Osteoblast (primary cell): ENCODE results near the gene SLC2A11. TPM values are rescaled to one million over a fixed set of nuclear protein-coding genes. Genes with fewer than 3 reads are reported as not detected.
A peak's percentile ranks its signal among the peaks of the same experiment; 100 is the strongest.

Experiments used
- DNase-seq: peaks from one replicate; pipeline ENCODE4 v3.0.0; 2011; ENCODE audit warnings: low spot score, mixed read lengths; ENCODE audit not compliant: insufficient read length; ENCODE audit errors: missing footprints
- H2AFZ ChIP-seq: 2 replicates; pipeline ENCODE4 v1.6.0; 2011; ENCODE audit warnings: mild to moderate bottlenecking, low read length
- H3K27ac ChIP-seq: 2 replicates; pipeline ENCODE4 v1.5.1; 2011; ENCODE audit warnings: mild to moderate bottlenecking, low read depth, low read length, moderate library complexity
- H3K27me3 ChIP-seq: 2 replicates; pipeline ENCODE4 v1.6.0; 2012; ENCODE audit warnings: mild to moderate bottlenecking, control low read depth, inconsistent platforms, low read length, moderate library complexity; ENCODE audit not compliant: insufficient read depth
- H3K36me3 ChIP-seq: 2 replicates; pipeline ENCODE4 v1.5.1; 2011; ENCODE audit warnings: mild to moderate bottlenecking, low read length, control low read depth, moderate library complexity; ENCODE audit not compliant: insufficient read depth
- H3K4me1 ChIP-seq: 2 replicates; pipeline ENCODE4 v1.5.1; 2011; ENCODE audit warnings: mild to moderate bottlenecking, low read length, control low read depth, moderate library complexity; ENCODE audit not compliant: insufficient read depth
- H3K4me2 ChIP-seq: 2 replicates; pipeline ENCODE4 v1.6.0; 2011; ENCODE audit warnings: mild to moderate bottlenecking, low read length; ENCODE audit not compliant: insufficient read depth
- H3K4me3 ChIP-seq: fragments of 200-600 bp; sonication (generic); 3 replicates; pipeline ENCODE4 v1.5.1; 2012; ENCODE audit warnings: mild to moderate bottlenecking, low read length, inconsistent platforms; ENCODE audit not compliant: insufficient read depth
- H3K79me2 ChIP-seq: 2 replicates; pipeline ENCODE4 v1.6.0; 2012; ENCODE audit warnings: mild to moderate bottlenecking, low read length, control low read depth, inconsistent platforms; ENCODE audit not compliant: insufficient read depth
- H3K9me3 ChIP-seq: 2 replicates; pipeline ENCODE4 v1.5.1; 2011; ENCODE audit warnings: low read depth, low read length, control low read depth
- H4K20me1 ChIP-seq: 2 replicates; pipeline ENCODE4 v1.6.0; 2012; ENCODE audit warnings: mild to moderate bottlenecking, low read length, control low read depth; ENCODE audit not compliant: insufficient read depth
- total RNA-seq: library from RNA; depleted of rRNA; stranded (reverse); fragments of >200 nt; gene quantifications from 2 replicates; pipeline ENCODE4 v1.2.3, GENCODE V29; 2012
- TF ChIP-seq, protein P1 (sequence below): IDR thresholded peaks from 2 replicates; pipeline ENCODE4 v1.5.1; 2011; ENCODE audit warnings: mild to moderate bottlenecking, low read depth, low read length, moderate library complexity; ENCODE audit errors: extremely low read depth

SLC2A11 gene
- total RNA-seq, 1 donor, result 14.1 TPM

GRCh38 chr22:23909296-23909898 is 51.7 kb downstream of the SLC2A11 start:
- H3K4me3 ChIP-seq, result peak overlapping the region; percentile 35
- H3K27ac ChIP-seq, result no peak overlapping the region
- DNase-seq, result no peak
- H3K4me1 ChIP-seq, result peaks cover 6% of the 10 kb centered on the region
- no peaks in the 10 kb centered on the region for H3K36me3 ChIP-seq
- peak overlapping the region; percentile 84 for H2AFZ ChIP-seq
- no peaks in the 10 kb centered on the region for H3K9me3 ChIP-seq
- no peaks in the 10 kb centered on the region for H3K79me2 ChIP-seq
- H3K4me2 ChIP-seq, result peak overlapping the region; percentile 60
- H3K27me3 ChIP-seq, result no peaks in the 10 kb centered on the region
- no peaks in the 10 kb centered on the region for H4K20me1 ChIP-seq
- TF ChIP-seq, protein P1, sequence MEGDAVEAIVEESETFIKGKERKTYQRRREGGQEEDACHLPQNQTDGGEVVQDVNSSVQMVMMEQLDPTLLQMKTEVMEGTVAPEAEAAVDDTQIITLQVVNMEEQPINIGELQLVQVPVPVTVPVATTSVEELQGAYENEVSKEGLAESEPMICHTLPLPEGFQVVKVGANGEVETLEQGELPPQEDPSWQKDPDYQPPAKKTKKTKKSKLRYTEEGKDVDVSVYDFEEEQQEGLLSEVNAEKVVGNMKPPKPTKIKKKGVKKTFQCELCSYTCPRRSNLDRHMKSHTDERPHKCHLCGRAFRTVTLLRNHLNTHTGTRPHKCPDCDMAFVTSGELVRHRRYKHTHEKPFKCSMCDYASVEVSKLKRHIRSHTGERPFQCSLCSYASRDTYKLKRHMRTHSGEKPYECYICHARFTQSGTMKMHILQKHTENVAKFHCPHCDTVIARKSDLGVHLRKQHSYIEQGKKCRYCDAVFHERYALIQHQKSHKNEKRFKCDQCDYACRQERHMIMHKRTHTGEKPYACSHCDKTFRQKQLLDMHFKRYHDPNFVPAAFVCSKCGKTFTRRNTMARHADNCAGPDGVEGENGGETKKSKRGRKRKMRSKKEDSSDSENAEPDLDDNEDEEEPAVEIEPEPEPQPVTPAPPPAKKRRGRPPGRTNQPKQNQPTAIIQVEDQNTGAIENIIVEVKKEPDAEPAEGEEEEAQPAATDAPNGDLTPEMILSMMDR, result no peak

DNA sequence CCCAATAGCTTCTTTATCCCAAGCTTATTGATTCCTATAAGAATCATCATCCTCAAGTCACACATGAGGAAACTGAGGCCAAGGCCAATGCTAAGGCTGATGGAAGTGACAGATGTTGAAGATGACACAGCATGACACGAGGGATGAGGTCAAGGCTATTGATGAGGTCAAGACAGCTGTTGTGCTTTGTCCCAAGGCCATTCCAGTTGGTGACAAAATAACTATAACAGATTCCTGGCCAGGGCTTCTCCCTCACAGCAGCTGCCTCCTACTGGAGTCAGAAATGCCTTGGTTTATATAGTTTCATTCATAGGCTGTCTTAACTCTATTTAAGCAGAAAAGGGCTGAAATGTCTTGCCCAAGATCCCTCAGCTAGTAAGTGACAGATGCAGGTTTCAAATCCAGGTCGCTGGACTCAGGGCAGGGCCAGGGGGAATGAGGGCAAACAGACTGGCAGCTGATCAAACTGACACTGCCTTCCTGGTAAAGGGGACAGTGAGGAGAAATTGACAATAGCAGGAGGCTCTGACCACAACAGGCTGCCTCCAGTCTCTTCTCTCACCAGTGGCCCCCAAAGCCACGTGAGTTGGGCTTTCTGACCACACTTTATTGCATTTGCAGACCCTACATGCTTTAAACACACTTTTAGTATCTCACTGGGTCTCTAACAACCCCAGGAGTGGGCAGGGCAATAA is 53.0 kb downstream of the SLC2A11 start:
- H3K36me3 ChIP-seq, result no peaks in the 10 kb centered on the region
- H3K27me3 ChIP-seq, result no peaks in the 10 kb centered on the region
- no peaks in the 10 kb centered on the region for H4K20me1 ChIP-seq
- no peaks in the 10 kb centered on the region for H3K9me3 ChIP-seq
- H2AFZ ChIP-seq, result no peak overlapping the region
- H3K79me2 ChIP-seq, result no peaks in the 10 kb centered on the region
- DNase-seq, result no peak
- H3K4me1 ChIP-seq, result peaks cover 6% of the 10 kb centered on the region
- TF ChIP-seq, protein P1, result no peak
- no peak overlapping the region for H3K4me3 ChIP-seq
- no peak overlapping the region for H3K4me2 ChIP-seq
- no peak overlapping the region for H3K27ac ChIP-seq

GRCh38 chr22:23911318-23911980 is 53.8 kb downstream of the SLC2A11 start:
- Histone ChIP-seq H3K9me3 (no peaks in the 10 kb centered on the region), H4K20me1 (no peaks in the 10 kb centered on the region), H3K4me1 (peaks cover 6% of the 10 kb centered on the region), H3K27ac (no peak overlapping the region), H2AFZ (no peak overlapping the region), H3K4me2 (no peak overlapping the region), H3K36me3 (no peaks in the 10 kb centered on the region), H3K79me2 (no peaks in the 10 kb centered on the region), H3K4me3 (no peak overlapping the region), H3K27me3 (no peaks in the 10 kb centered on the region)
- no peak for DNase-seq
- TF ChIP-seq, protein P1, result no peak

GRCh38 chr22:23912293-23912903 is 54.7 kb downstream of the SLC2A11 start:
- no peak overlapping the region for H3K4me3 ChIP-seq
- no peaks in the 10 kb centered on the region for H3K9me3 ChIP-seq
- H2AFZ ChIP-seq, result no peak overlapping the region
- H3K27me3 ChIP-seq, result no peaks in the 10 kb centered on the region
- no peaks in the 10 kb centered on the region for H4K20me1 ChIP-seq
- peaks cover 6% of the 10 kb centered on the region for H3K4me1 ChIP-seq
- H3K27ac ChIP-seq, result no peak overlapping the region
- no peak for DNase-seq
- TF ChIP-seq, protein P1, result no peak
- no peaks in the 10 kb centered on the region for H3K79me2 ChIP-seq
- no peaks in the 10 kb centered on the region for H3K36me3 ChIP-seq
- no peak overlapping the region for H3K4me2 ChIP-seq
